Glomerular visceral epithelial cell (primary cell): ENCODE data around the gene TMED1.
"Not testable (repeated sequence)": the region's sequence is repeated elsewhere in the genome, so short reads cannot be mapped to it uniquely, and the experiment has no call there.

Experiments
- DNase-seq: peaks from one replicate; pipeline ENCODE4 v3.0.0-alpha.2; 2016; ENCODE audit errors: extremely low spot score

Gene TMED1

GRCh38 chr19:10862561-10863106 lies 26.6 kb upstream of the TMED1 start:
- DNase-seq: no peak

- peak; percentile 31 for DNase-seq
These were observed 25.2 kb upstream of the TMED1 start for GRCh38 chr19:10861103-10861651.

- peak; percentile 25 for DNase-seq
These were observed 22.3 kb upstream of the TMED1 start for GRCh38 chr19:10858204-10858828.

GRCh38 chr19:10856899-10857298 lies 20.9 kb upstream of the TMED1 start:
- not testable (repeated sequence) for DNase-seq

- DNase-seq: peak; percentile 40
These were observed 20.0 kb upstream of the TMED1 start for GRCh38 chr19:10855879-10856522.

- no peak for DNase-seq
These were observed 18.5 kb upstream of the TMED1 start for GRCh38 chr19:10854350-10855089.

GRCh38 chr19:10852941-10853340 lies 16.9 kb upstream of the TMED1 start:
- DNase-seq: no peak

- DNase-seq: peak; percentile 78
These were observed 16.2 kb upstream of the TMED1 start for GRCh38 chr19:10852098-10852800.

GRCh38 chr19:10850631-10851030 lies 14.6 kb upstream of the TMED1 start:
- DNase-seq: no peak

GRCh38 chr19:10848230-10848856 lies 12.3 kb upstream of the TMED1 start, which contains the start of gene C19orf38:
Gene C19orf38, plus strand, starts transcription at chr19:10848415. Its CDS starts 94 bp downstream, at chr19:10848509.
- no peak for DNase-seq

- DNase-seq: no peak
These were observed 10.6 kb upstream of the TMED1 start for GRCh38 chr19:10846500-10847202.

GRCh38 chr19:10842788-10843187 lies 6.8 kb upstream of the TMED1 start:
- no peak for DNase-seq

- DNase-seq: no peak
These were observed 3.4 kb upstream of the TMED1 start for GRCh38 chr19:10839114-10840050.

GRCh38 chr19:10838377-10838776 lies 2.4 kb upstream of the TMED1 start:
- no peak for DNase-seq

- DNase-seq: not testable (repeated sequence)
These were observed 1.6 kb upstream of the TMED1 start for GRCh38 chr19:10837649-10838048.

- DNase-seq: peak; percentile 88
These were observed 693 bp upstream of the TMED1 start for GRCh38 chr19:10836479-10837330.

- DNase-seq: peak; percentile 31
These were observed 791 bp downstream of the TMED1 start for GRCh38 chr19:10835089-10835753.

- DNase-seq: no peak
These were observed 3.1 kb downstream of the TMED1 start for GRCh38 chr19:10832939-10833296.
